Astrocyte (in vitro differentiated cells and primary cell): Measurements from ENCODE around the gene PNPLA1. TPM values are rescaled to one million over a fixed set of nuclear protein-coding genes. Genes with fewer than 3 reads are reported as not detected.

ENCODE experiments used
- DNase-seq: peaks from one replicate; pipeline ENCODE4 v3.0.0-alpha.2; 2010; ENCODE audit warnings: low read depth
- FAIRE-seq: peaks from 2 replicates; lab custom pipeline; 2011; peaks lifted over from hg19 to GRCh38; lab: Jason Lieb, UNC
- H2AFZ ChIP-seq: 2 replicates; pipeline ENCODE4 v1.6.0; 2012; ENCODE audit warnings: low read depth, low read length, inconsistent platforms
- H3K27ac ChIP-seq: 2 replicates; pipeline ENCODE4 v1.5.1; 2011; ENCODE audit warnings: low read depth, low read length, inconsistent platforms
- H3K27me3 ChIP-seq: 2 replicates; pipeline ENCODE4 v1.6.0; 2011; ENCODE audit warnings: low read length, inconsistent platforms; ENCODE audit not compliant: insufficient read depth
- H3K36me3 ChIP-seq: 2 replicates; pipeline ENCODE4 v1.5.1; 2011; ENCODE audit warnings: low read length, inconsistent platforms; ENCODE audit not compliant: insufficient read depth
- H3K4me1 ChIP-seq: 2 replicates; pipeline ENCODE4 v1.5.1; 2011; ENCODE audit warnings: low read length, inconsistent platforms; ENCODE audit not compliant: insufficient read depth
- H3K4me2 ChIP-seq: 2 replicates; pipeline ENCODE4 v1.6.0; 2012; ENCODE audit warnings: low read length, inconsistent platforms
- H3K4me3 ChIP-seq: 2 replicates; pipeline ENCODE4 v1.5.1; 2011; ENCODE audit warnings: low read depth, mild to moderate bottlenecking, low read length, inconsistent platforms; ENCODE audit not compliant: insufficient read depth
- H3K79me2 ChIP-seq: 2 replicates; pipeline ENCODE4 v1.6.0; 2012; ENCODE audit warnings: mild to moderate bottlenecking, low read length, inconsistent platforms; ENCODE audit not compliant: insufficient read depth
- H3K9ac ChIP-seq: 2 replicates; pipeline ENCODE4 v1.6.0; 2012; ENCODE audit warnings: mild to moderate bottlenecking, low read length, inconsistent platforms
- H3K9me3 ChIP-seq: 2 replicates; pipeline ENCODE4 v1.5.1; 2012; ENCODE audit warnings: low read depth, mild to moderate bottlenecking, low read length, inconsistent platforms; ENCODE audit not compliant: insufficient read depth
- H4K20me1 ChIP-seq: 2 replicates; pipeline ENCODE4 v1.6.0; 2012; ENCODE audit warnings: low read length, inconsistent platforms; ENCODE audit not compliant: insufficient read depth
- H3K27ac Mint-ChIP-seq: one replicate; pipeline ENCODE4 v1.8.0; 2021; ENCODE audit warnings: mild to moderate bottlenecking, mixed read lengths; ENCODE audit not compliant: unreplicated experiment
- H3K27me3 Mint-ChIP-seq: one replicate; pipeline ENCODE4 v1.8.0; 2021; ENCODE audit warnings: low read depth, mixed read lengths; ENCODE audit not compliant: unreplicated experiment
- H3K36me3 Mint-ChIP-seq: one replicate; pipeline ENCODE4 v1.8.0; 2021; ENCODE audit warnings: low read depth, mixed read lengths; ENCODE audit not compliant: unreplicated experiment
- H3K4me1 Mint-ChIP-seq: one replicate; pipeline ENCODE4 v1.8.0; 2021; ENCODE audit warnings: low read depth, mixed read lengths; ENCODE audit not compliant: unreplicated experiment
- H3K4me3 Mint-ChIP-seq: one replicate; pipeline ENCODE4 v1.8.0; 2021; ENCODE audit warnings: mild to moderate bottlenecking, moderate library complexity, mixed read lengths; ENCODE audit not compliant: unreplicated experiment
- H3K9me3 Mint-ChIP-seq: one replicate; pipeline ENCODE4 v1.8.0; 2021; ENCODE audit warnings: mild to moderate bottlenecking, mixed read lengths; ENCODE audit not compliant: unreplicated experiment
- CTCF ChIP-seq: IDR thresholded peaks from 2 replicates; pipeline ENCODE4 v1.5.1; 2011; ENCODE audit warnings: low read depth, mild to moderate bottlenecking, inconsistent platforms, low read length, moderate library complexity; ENCODE audit not compliant: insufficient read depth
- EZH2 ChIP-seq: IDR thresholded peaks from 2 replicates; pipeline ENCODE4 v1.6.1; 2012; ENCODE audit warnings: mild to moderate bottlenecking, low read length, inconsistent platforms; ENCODE audit not compliant: insufficient read depth
- total RNA-seq: library from RNA; stranded (reverse); gene quantifications from 2 replicates; pipeline ENCODE4 v1.2.1, GENCODE V29; 2021

Gene PNPLA1
- total RNA-seq, 1 donor from 2014 or later, result not detected

GRCh38 chr6:36318690-36319435 lies 49.0 kb downstream of the PNPLA1 start:
- no peak for FAIRE-seq
- no peak overlapping the region for H3K4me3 Mint-ChIP-seq

GRCh38 chr6:36319436-36319762 lies 49.5 kb downstream of the PNPLA1 start:
- no peak overlapping the region for H3K4me3 Mint-ChIP-seq
- Histone ChIP-seq H4K20me1 (no peaks in the 10 kb centered on the region), H3K27me3 (peaks cover 11% of the 10 kb centered on the region), H2AFZ (no peak overlapping the region), H3K27ac (no peak overlapping the region), H3K9me3 (no peaks in the 10 kb centered on the region), H3K4me1 (no peaks in the 10 kb centered on the region), H3K9ac (no peak overlapping the region), H3K79me2 (no peaks in the 10 kb centered on the region), H3K4me2 (no peak overlapping the region), H3K36me3 (no peaks in the 10 kb centered on the region), H3K4me3 (no peak overlapping the region)
- peaks cover 6% of the 10 kb centered on the region for H3K4me1 Mint-ChIP-seq
- no peaks in the 10 kb centered on the region for H3K36me3 Mint-ChIP-seq
- FAIRE-seq (no peak), DNase-seq (no peak)
- no peak for TF ChIP-seq EZH2
- TF ChIP-seq CTCF, result no peak
- H3K9me3 Mint-ChIP-seq, result no peaks in the 10 kb centered on the region
- H3K27me3 Mint-ChIP-seq, result peaks cover 35% of the 10 kb centered on the region
- H3K27ac Mint-ChIP-seq, result no peak overlapping the region

More at GRCh38 chr6:36318690-36319435, 49.0 kb downstream of the PNPLA1 start:
- no peak for DNase-seq
- Mint-ChIP-seq H3K9me3 (no peaks in the 10 kb centered on the region), H3K36me3 (no peaks in the 10 kb centered on the region), H3K4me1 (peaks cover 11% of the 10 kb centered on the region), H3K27ac (no peak overlapping the region), H3K27me3 (peaks cover 35% of the 10 kb centered on the region)
- Histone ChIP-seq H2AFZ (no peak overlapping the region), H3K9me3 (no peaks in the 10 kb centered on the region), H3K36me3 (no peaks in the 10 kb centered on the region), H3K27me3 (peaks cover 11% of the 10 kb centered on the region), H3K4me1 (no peaks in the 10 kb centered on the region), H3K79me2 (no peaks in the 10 kb centered on the region), H3K4me3 (no peak overlapping the region), H3K27ac (no peak overlapping the region), H3K9ac (no peak overlapping the region), H4K20me1 (no peaks in the 10 kb centered on the region), H3K4me2 (no peak overlapping the region)
- TF ChIP-seq CTCF (no peak), EZH2 (no peak)

- Histone ChIP-seq H4K20me1 (no peaks in the 10 kb centered on the region), H3K9me3 (no peaks in the 10 kb centered on the region), H2AFZ (no peak overlapping the region), H3K36me3 (no peaks in the 10 kb centered on the region), H3K9ac (no peak overlapping the region), H3K4me1 (no peaks in the 10 kb centered on the region), H3K27me3 (peaks cover 9% of the 10 kb centered on the region), H3K79me2 (no peaks in the 10 kb centered on the region), H3K27ac (no peak overlapping the region), H3K4me3 (no peak overlapping the region), H3K4me2 (no peak overlapping the region)
- DNase-seq (no peak), FAIRE-seq (no peak)
- no peaks in the 10 kb centered on the region for H3K9me3 Mint-ChIP-seq
- H3K27me3 Mint-ChIP-seq, result peaks cover 38% of the 10 kb centered on the region
- H3K36me3 Mint-ChIP-seq, result no peaks in the 10 kb centered on the region
- peaks cover 6% of the 10 kb centered on the region for H3K4me1 Mint-ChIP-seq
- no peak overlapping the region for H3K4me3 Mint-ChIP-seq
- TF ChIP-seq CTCF (no peak), EZH2 (no peak)
- no peak overlapping the region for H3K27ac Mint-ChIP-seq
These were observed 50.0 kb downstream of the PNPLA1 start for GRCh38 chr6:36319821-36320220.
